ENCODE results near the gene FCGBP. TPM values are rescaled to one million over a fixed set of nuclear protein-coding genes. Genes with fewer than 3 reads are reported as not detected.

Gene FCGBP
- total and polyA plus RNA-seq, 2 of the 4 experiments (the other 2 are of a cell fraction), result under 0.01 to 0.03 TPM

- no peak overlapping the region for H3K27ac ChIP-seq (ENCODE audit: insufficient read depth, low read length)
- no peak overlapping the region for H3K18ac ChIP-seq (ENCODE audit: low read depth, low read length)
- H3K9me3 ChIP-seq (ENCODE audit: control insufficient read depth, insufficient read depth, low read length), result no peaks in the 10 kb centered on the region
- H4K91ac ChIP-seq (ENCODE audit: insufficient read depth, low read depth, low read length), result no peak overlapping the region
- dilution Hi-C loops (cut with HindIII; ENCODE audit: low sequenced_read_pairs, unreplicated experiment) (no loop called here), in situ Hi-C loops (cut with MboI; ENCODE audit: low sequenced_read_pairs) (no loop called here), intact Hi-C loops (cut with micrococcal nuclease) (no loop called here)
- no peak overlapping the region for H3K56ac ChIP-seq (ENCODE audit: extremely low read depth, insufficient read depth, low read length)
- H3K4me3 ChIP-seq (ENCODE audit: insufficient read depth, low read depth, low read length), result no peak overlapping the region
- TF ChIP-seq CHD1 (IDR thresholded peaks at IDR 0.05; ENCODE audit: low read depth, low read length) (no peak), MAZ (IDR thresholded peaks at IDR 0.05; ENCODE audit: borderline replicate concordance, low read depth, low read length) (no peak), CEBPB (IDR thresholded peaks at IDR 0.05; ENCODE audit: low read depth, low read length) (no peak), SMC3 (IDR thresholded peaks at IDR 0.05; ENCODE audit: low read depth, low read length) (no peak), MAFK (IDR thresholded peaks at IDR 0.05; ENCODE audit: low read depth, low read length) (no peak)
- H3K9ac ChIP-seq (ENCODE audit: low read depth, low read length), result no peak overlapping the region
- ATAC-seq (ENCODE audit: low read depth) (no peak), DNase-seq (no peak)
- H3K23ac ChIP-seq (ENCODE audit: low read depth, low read length), result no peak overlapping the region
- no peak overlapping the region for H2AK5ac ChIP-seq (ENCODE audit: low read depth, low read length)
- H3K27me3 ChIP-seq (ENCODE audit: control insufficient read depth, insufficient read depth, low read length), result no peaks in the 10 kb centered on the region
- no TSS peak for BruUV-seq (replicated peaks)
- H2BK20ac ChIP-seq (ENCODE audit: low read depth, low read length), result no peak overlapping the region
- POLR2A ChIA-PET (ENCODE audit: unreplicated experiment), result no interaction called here
- no peak overlapping the region for H2AFZ ChIP-seq (replicated peaks; ENCODE audit: low read length, poor library complexity)
- H3K14ac ChIP-seq (replicated peaks; ENCODE audit: low read depth, low read length), result no peak overlapping the region
- WGBS, 2 experiments (ENCODE audit: extremely low coverage in 2 of 2, insufficient read length in 1 of 2), result no CpG with 5 or more reads among the region's 6 CpGs
- H2BK120ac ChIP-seq (ENCODE audit: low read depth, low read length), result no peak overlapping the region
- no peak overlapping the region for H3K4ac ChIP-seq (ENCODE audit: low read depth, low read length)
- CTCF ChIA-PET, result no interaction called here
- H3K79me1 ChIP-seq (ENCODE audit: low read depth in 1 of 2, low read length in 2 of 2), result no peaks in the 10 kb centered on the region
- H3K36me3 ChIP-seq (ENCODE audit: control insufficient read depth, insufficient read depth, low read length), result no peaks in the 10 kb centered on the region
- no peaks in the 10 kb centered on the region for H4K20me1 ChIP-seq (ENCODE audit: insufficient read depth, low read length)
- no peak overlapping the region for H2AK9ac ChIP-seq (replicated peaks; ENCODE audit: low read depth, low read length, poor library complexity)
- no peak overlapping the region for H4K5ac ChIP-seq (ENCODE audit: low read depth, low read length)
- no peaks in the 10 kb centered on the region for H3K4me1 ChIP-seq (ENCODE audit: control insufficient read depth, insufficient read depth, low read length)
- H4K8ac ChIP-seq (ENCODE audit: low read depth in 2 of 2, low read length in 2 of 2), result no peak overlapping the region
- H3K4me2 ChIP-seq (ENCODE audit: low read depth, low read length), result no peak overlapping the region
- no peak overlapping the region for H2BK15ac ChIP-seq (ENCODE audit: low read depth, low read length)
- no peaks in the 10 kb centered on the region for H3K9me1 ChIP-seq (ENCODE audit: insufficient read depth, low read length)
- no peak overlapping the region for H2BK5ac ChIP-seq (ENCODE audit: low read depth, low read length, poor library complexity, severe bottlenecking)
Measured at GRCh38 chr19:39939556-39939955, 5.1 kb upstream of the FCGBP start.

All from IMR-90 (cell line).